H9 (cell line): ENCODE measurements around the gene LEFTY1. TPM values are rescaled to one million over a fixed set of nuclear protein-coding genes. Genes with fewer than 3 reads are reported as not detected.
"Not testable (repeated sequence)": the region's sequence is repeated elsewhere in the genome, so short reads cannot be mapped to it uniquely, and the experiment has no call there.

Source experiments
- DNase-seq: peaks from one replicate; pipeline ENCODE4 v3.0.0-alpha.2; 2017
- H2AFZ ChIP-seq: one replicate; pipeline ENCODE4 v1.6.1; 2013; ENCODE audit warnings: mild to moderate bottlenecking, low read length, control low read depth, moderate library complexity
- H2AK5ac ChIP-seq: 2 replicates; pipeline ENCODE4 v1.6.1; 2013; ENCODE audit warnings: low read length, control low read depth, mixed read lengths; ENCODE audit not compliant: insufficient read length
- H2BK120ac ChIP-seq: one replicate; pipeline ENCODE4 v1.6.1; 2013; ENCODE audit warnings: low read depth, mild to moderate bottlenecking, low read length, control low read depth, inconsistent platforms; ENCODE audit not compliant: poor library complexity, severe bottlenecking
- H2BK12ac ChIP-seq: 2 replicates; pipeline ENCODE4 v1.6.1; 2013; ENCODE audit warnings: low read length, control low read depth, mixed read lengths, low read depth; ENCODE audit not compliant: insufficient read length
- H2BK15ac ChIP-seq: 2 replicates; pipeline ENCODE4 v1.6.1; 2013; ENCODE audit warnings: low read depth, low read length, control low read depth
- H2BK20ac ChIP-seq: one replicate; pipeline ENCODE4 v1.6.1; 2013; ENCODE audit warnings: low read depth, mild to moderate bottlenecking, low read length, control low read depth, inconsistent platforms; ENCODE audit not compliant: poor library complexity, severe bottlenecking
- H2BK5ac ChIP-seq: 2 replicates; pipeline ENCODE4 v1.6.1; 2013; ENCODE audit warnings: low read length, control low read depth, mixed read lengths; ENCODE audit not compliant: insufficient read length
- H3K14ac ChIP-seq: 2 replicates; pipeline ENCODE4 v1.6.1; 2013; ENCODE audit warnings: low read length, control low read depth; ENCODE audit not compliant: insufficient read depth
- H3K18ac ChIP-seq: 2 replicates; pipeline ENCODE4 v1.6.1; 2013; ENCODE audit warnings: low read depth, mild to moderate bottlenecking, mixed read lengths, low read length, control low read depth; ENCODE audit not compliant: insufficient read length
- H3K23ac ChIP-seq: 2 replicates; pipeline ENCODE4 v1.6.1; 2013; ENCODE audit warnings: low read length, control low read depth, mixed read lengths, low read depth; ENCODE audit not compliant: insufficient read length
- H3K23me2 ChIP-seq: 2 replicates; pipeline ENCODE4 v1.6.1; 2013; ENCODE audit warnings: low read depth, mild to moderate bottlenecking, mixed read lengths, low read length, control low read depth; ENCODE audit not compliant: insufficient read length, poor library complexity, severe bottlenecking
- H3K27ac ChIP-seq: 2 replicates; pipeline ENCODE4 v1.5.1; 2013; ENCODE audit warnings: low read length, control low read depth, mixed read lengths, low read depth; ENCODE audit not compliant: insufficient read length
- H3K27me3 ChIP-seq: 2 replicates; pipeline ENCODE4 v1.6.1; 2013; ENCODE audit warnings: low read length, control low read depth, inconsistent platforms; ENCODE audit not compliant: insufficient read depth
- H3K4ac ChIP-seq: 2 replicates; pipeline ENCODE4 v1.6.1; 2013; ENCODE audit warnings: low read depth, mild to moderate bottlenecking, control low read depth, inconsistent platforms, low read length, moderate library complexity
- H3K4me1 ChIP-seq: 2 replicates; pipeline ENCODE4 v1.6.1; 2013; ENCODE audit warnings: low read length, control low read depth, inconsistent platforms; ENCODE audit not compliant: insufficient read depth
- H3K4me2 ChIP-seq: 2 replicates; pipeline ENCODE4 v1.6.1; 2013; ENCODE audit warnings: low read length, control low read depth, mixed read lengths; ENCODE audit not compliant: insufficient read length, insufficient read depth
- H3K56ac ChIP-seq: 2 replicates; pipeline ENCODE4 v1.6.1; 2013; ENCODE audit warnings: low read depth, mild to moderate bottlenecking, mixed read lengths, low read length, control low read depth; ENCODE audit not compliant: insufficient read length
- H3K79me1 ChIP-seq: 2 replicates; pipeline ENCODE4 v1.6.1; 2013; ENCODE audit warnings: low read depth, mild to moderate bottlenecking, moderate library complexity, low read length, control low read depth, inconsistent platforms; ENCODE audit not compliant: insufficient read depth, poor library complexity, severe bottlenecking
- H3K79me2 ChIP-seq: 2 replicates; pipeline ENCODE4 v1.6.1; 2013; ENCODE audit warnings: low read length, control low read depth, inconsistent platforms; ENCODE audit not compliant: insufficient read depth
- H3K9ac ChIP-seq: 2 replicates; pipeline ENCODE4 v1.6.1; 2013; ENCODE audit warnings: low read length, control low read depth, mixed read lengths; ENCODE audit not compliant: insufficient read length; ENCODE audit errors: extremely low read depth
- H3K9me3 ChIP-seq: one replicate; pipeline ENCODE4 v1.6.1; 2013; ENCODE audit warnings: low read depth, low read length, inconsistent platforms; ENCODE audit not compliant: control insufficient read depth
- H3T11ph ChIP-seq: one replicate; pipeline ENCODE4 v1.6.1; 2013; ENCODE audit warnings: mild to moderate bottlenecking, low read length, control low read depth, inconsistent platforms
- H4K20me1 ChIP-seq: one replicate; pipeline ENCODE4 v1.6.1; 2013; ENCODE audit not compliant: control insufficient read depth, insufficient read length, insufficient read depth
- H4K5ac ChIP-seq: 2 replicates; pipeline ENCODE4 v1.6.1; 2013; ENCODE audit warnings: low read depth, mild to moderate bottlenecking, mixed read lengths, low read length, control low read depth; ENCODE audit not compliant: insufficient read length
- H4K8ac ChIP-seq: replicated peaks from 2 replicates; pipeline ENCODE4 v1.6.1; 2013; ENCODE audit warnings: low read length, control low read depth, mixed read lengths, low read depth; ENCODE audit not compliant: insufficient read length
- H4K91ac ChIP-seq: 2 replicates; pipeline ENCODE4 v1.6.1; 2013; ENCODE audit warnings: low read depth, mild to moderate bottlenecking, moderate library complexity, mixed read lengths, low read length, control low read depth; ENCODE audit not compliant: insufficient read length
- H3K27ac Mint-ChIP-seq, 3 experiments: 2 replicates in 2 of 3; 3 replicates in 1 of 3; pipeline ENCODE4 v1.8.0; 2020 to 2021; ENCODE audit warnings: mixed read lengths in 3 of 3, mild to moderate bottlenecking in 1 of 3, moderate library complexity in 1 of 3
- H3K27me3 Mint-ChIP-seq: 2 replicates; pipeline ENCODE4 v1.8.0; 2021; ENCODE audit warnings: low read depth, mild to moderate bottlenecking, moderate library complexity, mixed read lengths
- H3K36me3 Mint-ChIP-seq, 3 experiments: 2 replicates in 2 of 3; 3 replicates in 1 of 3; pipeline ENCODE4 v1.8.0; 2020 to 2021; ENCODE audit warnings: low read depth in 3 of 3, mixed read lengths in 3 of 3; ENCODE audit not compliant: insufficient read depth in 1 of 3
- H3K4me1 Mint-ChIP-seq, 2 experiments: 2 replicates each; pipeline ENCODE4 v1.8.0; 2020; ENCODE audit warnings: mixed read lengths in 2 of 2
- H3K4me3 Mint-ChIP-seq, 2 experiments: 2 replicates in 1 of 2; 3 replicates in 1 of 2; pipeline ENCODE4 v1.8.0; 2020 to 2021; ENCODE audit warnings: mild to moderate bottlenecking in 2 of 2, mixed read lengths in 2 of 2, moderate library complexity in 1 of 2
- H3K9me3 Mint-ChIP-seq, 2 experiments: 2 replicates in 1 of 2; 3 replicates in 1 of 2; pipeline ENCODE4 v1.8.0; 2020; ENCODE audit warnings: mild to moderate bottlenecking in 2 of 2, mixed read lengths in 2 of 2, moderate library complexity in 1 of 2
- WGBS: extraction: QIAGEN DNeasy Blood & Tissue Kit; methylation state at CpG from one replicate; pipeline ENCODE4 v1.1.7; 2013; ENCODE audit warnings: missing lambda C conversion rate, low lambda C conversion rate, mixed read lengths; ENCODE audit not compliant: insufficient read length; ENCODE audit errors: extremely low coverage; 5-methylcytosine and 5-hydroxymethylcytosine counted together
- total RNA-seq: library from RNA; stranded (reverse); gene quantifications from 2 replicates; pipeline ENCODE4 v1.2.1, GENCODE V29; 2021
- TF ChIP-seq, protein P1 (sequence below): fragments of 200-600 bp; sonication (generic); conservative IDR thresholded peaks from 3 replicates; pipeline ENCODE4 v1.8.0; 2021; ENCODE audit warnings: antibody characterized with exemption, mild to moderate bottlenecking

Gene LEFTY1
- total RNA-seq, 1 experiment from 2014 or later, result 107 TPM

GRCh38 chr1:225930566-225930965, 41.6 kb upstream of the LEFTY1 start:
- Histone ChIP-seq H4K8ac (no peak overlapping the region), H3K79me2 (no peaks in the 10 kb centered on the region), H4K20me1 (no peaks in the 10 kb centered on the region), H3K4ac (no peak overlapping the region), H3K27me3 (no peaks in the 10 kb centered on the region), H3K23me2 (no peaks in the 10 kb centered on the region), H4K5ac (no peak overlapping the region), H3K18ac (no peak overlapping the region), H2BK5ac (no peak overlapping the region), H3K4me1 (no peaks in the 10 kb centered on the region), H2BK120ac (no peak overlapping the region), H4K91ac (no peak overlapping the region), H3K23ac (no peak overlapping the region), H2AK5ac (no peak overlapping the region), H3K79me1 (no peaks in the 10 kb centered on the region), H3K4me2 (no peak overlapping the region), H2BK20ac (no peak overlapping the region), H3K27ac (no peak overlapping the region), H3K9me3 (no peaks in the 10 kb centered on the region), H3T11ph (no peak overlapping the region), H2BK15ac (no peak overlapping the region), H2BK12ac (no peak overlapping the region), H3K56ac (no peak overlapping the region), H3K14ac (no peak overlapping the region), H2AFZ (no peak overlapping the region), H3K9ac (no peak overlapping the region)
- Mint-ChIP-seq H3K27me3 (no peaks in the 10 kb centered on the region), H3K27ac (no peak overlapping the region), H3K4me1 (peaks cover 7% of the 10 kb centered on the region in 2 experiments), H3K36me3 (no peaks in the 10 kb centered on the region), H3K4me3 (no peak overlapping the region), H3K9me3 (no peaks in the 10 kb centered on the region)
- no CpG with 5 or more reads among the region's 2 CpGs for WGBS
- TF ChIP-seq, protein P1, sequence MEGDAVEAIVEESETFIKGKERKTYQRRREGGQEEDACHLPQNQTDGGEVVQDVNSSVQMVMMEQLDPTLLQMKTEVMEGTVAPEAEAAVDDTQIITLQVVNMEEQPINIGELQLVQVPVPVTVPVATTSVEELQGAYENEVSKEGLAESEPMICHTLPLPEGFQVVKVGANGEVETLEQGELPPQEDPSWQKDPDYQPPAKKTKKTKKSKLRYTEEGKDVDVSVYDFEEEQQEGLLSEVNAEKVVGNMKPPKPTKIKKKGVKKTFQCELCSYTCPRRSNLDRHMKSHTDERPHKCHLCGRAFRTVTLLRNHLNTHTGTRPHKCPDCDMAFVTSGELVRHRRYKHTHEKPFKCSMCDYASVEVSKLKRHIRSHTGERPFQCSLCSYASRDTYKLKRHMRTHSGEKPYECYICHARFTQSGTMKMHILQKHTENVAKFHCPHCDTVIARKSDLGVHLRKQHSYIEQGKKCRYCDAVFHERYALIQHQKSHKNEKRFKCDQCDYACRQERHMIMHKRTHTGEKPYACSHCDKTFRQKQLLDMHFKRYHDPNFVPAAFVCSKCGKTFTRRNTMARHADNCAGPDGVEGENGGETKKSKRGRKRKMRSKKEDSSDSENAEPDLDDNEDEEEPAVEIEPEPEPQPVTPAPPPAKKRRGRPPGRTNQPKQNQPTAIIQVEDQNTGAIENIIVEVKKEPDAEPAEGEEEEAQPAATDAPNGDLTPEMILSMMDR, result no peak
- no peak for DNase-seq

GRCh38 chr1:225929462-225929861, 40.5 kb upstream of the LEFTY1 start:
- Mint-ChIP-seq H3K4me1 (peaks cover 7 to 13% of the 10 kb centered on the region in 2 experiments), H3K27ac (peak overlapping the region in 1 of 3 experiments; percentile 80; a peak in 1 of 7 replicates)
- H4K20me1 ChIP-seq, H2BK12ac ChIP-seq, H3K23me2 ChIP-seq, H4K8ac ChIP-seq, H2BK15ac ChIP-seq, H3T11ph ChIP-seq, H3K9me3 ChIP-seq, H3K27me3 Mint-ChIP-seq, H3K4me1 ChIP-seq, H3K14ac ChIP-seq, H2BK20ac ChIP-seq, H3K79me2 ChIP-seq, H3K4ac ChIP-seq, H3K27ac ChIP-seq, H2AK5ac ChIP-seq, H4K91ac ChIP-seq, H4K5ac ChIP-seq, H3K56ac ChIP-seq, H2BK5ac ChIP-seq, H3K18ac ChIP-seq, H3K9ac ChIP-seq, H3K4me2 ChIP-seq, H3K36me3 Mint-ChIP-seq, H3K4me3 Mint-ChIP-seq, H3K79me1 ChIP-seq, H2BK120ac ChIP-seq, DNase-seq, H3K27me3 ChIP-seq, H3K9me3 Mint-ChIP-seq, H3K23ac ChIP-seq, H2AFZ ChIP-seq: not testable (repeated sequence)
- WGBS, result no CpG with 5 or more reads among the region's 3 CpGs
